SU-DHL-6 (cell line): ENCODE data around the gene RHAG.

ENCODE experiments used
- H2AFZ ChIP-seq: fragments of 200-600 bp; sonication (generic); 2 replicates; pipeline ENCODE4 v1.6.1; 2014; ENCODE audit warnings: low read depth, mild to moderate bottlenecking, moderate library complexity, mixed read lengths, antibody characterized with exemption, low read length; ENCODE audit not compliant: severe bottlenecking
- H3F3A ChIP-seq: fragments of 200-600 bp; shearing (Covaris generic); 2 replicates; pipeline ENCODE4 v1.6.0; 2016; ENCODE audit warnings: antibody characterized with exemption, mild to moderate bottlenecking; ENCODE audit not compliant: insufficient read depth
- H3K27ac ChIP-seq: fragments of 200-600 bp; sonication (generic); 2 replicates; pipeline ENCODE4 v1.5.1; 2016; ENCODE audit warnings: low read depth, mild to moderate bottlenecking, low read length, moderate library complexity, mixed read lengths
- H3K27me3 ChIP-seq: fragments of 200-600 bp; sonication (generic), shearing (Covaris generic); 2 replicates; pipeline ENCODE4 v1.6.0; 2014; ENCODE audit warnings: mild to moderate bottlenecking, low read length
- H3K36me3 ChIP-seq: fragments of 200-600 bp; sonication (generic); 2 replicates; pipeline ENCODE4 v1.6.1; 2014; ENCODE audit warnings: mild to moderate bottlenecking, low read length, mixed read lengths
- H3K4me2 ChIP-seq: fragments of 300-600, 200-600 bp; shearing (Covaris generic), sonication (generic); 2 replicates; pipeline ENCODE4 v1.6.0; 2014; ENCODE audit warnings: low read length, low read depth, mild to moderate bottlenecking; ENCODE audit not compliant: poor library complexity, severe bottlenecking
- H3K4me3 ChIP-seq: fragments of 200-600 bp; sonication (generic); 2 replicates; pipeline ENCODE4 v1.5.1; 2014; ENCODE audit warnings: antibody characterized with exemption, low read length, mild to moderate bottlenecking, mixed read lengths; ENCODE audit not compliant: insufficient read depth, poor library complexity, severe bottlenecking
- H3K79me2 ChIP-seq: fragments of 200-600 bp; sonication (generic); 2 replicates; pipeline ENCODE4 v1.6.1; 2014; ENCODE audit warnings: mild to moderate bottlenecking, low read length, moderate library complexity; ENCODE audit not compliant: insufficient read depth
- H3K9ac ChIP-seq: fragments of 200-600 bp; sonication (generic); 2 replicates; pipeline ENCODE4 v1.7.0; 2014; ENCODE audit warnings: mild to moderate bottlenecking, low read length
- H3K9me2 ChIP-seq: fragments of 200-600 bp; sonication (generic); replicated peaks from 2 replicates; pipeline ENCODE4 v1.6.1; 2014; ENCODE audit warnings: low read length; ENCODE audit not compliant: insufficient read depth
- H3K9me3 ChIP-seq: fragments of 200-600 bp; sonication (generic); 2 replicates; pipeline ENCODE4 v1.6.1; 2014; ENCODE audit warnings: low read length, mixed read lengths; ENCODE audit not compliant: insufficient read depth
- H4K20me1 ChIP-seq: fragments of 200-600 bp; sonication (generic); 2 replicates; pipeline ENCODE4 v1.6.1; 2014; ENCODE audit warnings: low read depth, mild to moderate bottlenecking, antibody characterized with exemption, low read length, moderate library complexity, mixed read lengths
- CTCF ChIP-seq: fragments of 200-600 bp; sonication (generic); IDR thresholded peaks from one replicate; pipeline ENCODE4 v1.5.1; 2017; ENCODE audit warnings: antibody characterized with exemption, mild to moderate bottlenecking, low read length, moderate library complexity; ENCODE audit not compliant: insufficient read depth, poor library complexity, severe bottlenecking
- EZH2phosphoT487 ChIP-seq: fragments of 200-600 bp; sonication (generic), shearing (Covaris generic); conservative IDR thresholded peaks from 2 replicates; pipeline ENCODE4 v1.6.1; 2018; ENCODE audit warnings: mild to moderate bottlenecking, antibody characterized with exemption, low read length, moderate library complexity, mixed read lengths

RHAG gene

GRCh38 chr6:49557177-49557576 is 79.5 kb downstream of the RHAG start:
- Histone ChIP-seq H3K27ac (no peak overlapping the region), H3K9me3 (no peaks in the 10 kb centered on the region), H3K4me2 (no peak overlapping the region), H3F3A (no peaks in the 10 kb centered on the region), H4K20me1 (no peaks in the 10 kb centered on the region), H3K36me3 (no peaks in the 10 kb centered on the region), H3K9me2 (no peaks in the 10 kb centered on the region), H3K27me3 (no peaks in the 10 kb centered on the region), H2AFZ (no peak overlapping the region), H3K79me2 (no peaks in the 10 kb centered on the region), H3K4me3 (no peak overlapping the region), H3K9ac (no peak overlapping the region)
- no peak for TF ChIP-seq EZH2phosphoT487
- no peak for TF ChIP-seq CTCF

DNA sequence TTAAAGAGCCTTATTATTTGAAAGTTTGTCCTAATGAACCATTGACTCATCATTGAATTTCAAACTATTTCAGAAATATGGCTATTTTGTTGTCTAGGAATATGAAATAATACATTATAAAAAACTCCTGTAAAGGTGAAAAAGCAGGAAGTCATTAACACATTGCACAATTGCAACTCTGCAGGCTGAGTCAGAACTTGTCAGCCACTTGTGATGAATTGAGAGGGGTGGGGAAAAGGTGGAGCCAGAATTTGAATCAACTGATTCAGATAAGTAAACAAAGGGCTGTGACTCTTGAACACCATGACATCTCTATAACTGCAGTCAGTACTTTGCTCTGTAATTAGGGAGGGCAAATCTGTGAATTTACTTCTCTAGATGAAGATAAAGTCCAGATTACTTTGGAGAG is 80.2 kb downstream of the RHAG start:
- no peak overlapping the region for H3K4me2 ChIP-seq

DNA sequence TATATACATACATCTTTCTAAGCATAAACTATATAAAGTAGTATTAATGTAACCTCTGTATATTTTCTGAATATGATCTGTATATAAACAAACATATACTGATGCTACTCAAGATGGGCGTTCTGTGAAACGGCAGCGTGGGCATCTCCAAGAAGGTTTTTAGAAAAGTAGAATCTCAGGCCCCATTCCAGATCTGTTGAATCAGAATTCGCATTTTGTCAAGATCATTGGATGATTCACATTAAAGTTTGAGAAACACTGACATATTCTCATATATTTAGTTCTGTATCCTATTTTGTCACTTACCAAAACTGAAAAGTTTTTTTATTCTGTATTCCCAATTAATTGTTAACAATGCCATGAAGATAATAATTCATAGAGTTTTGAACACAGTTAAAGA is 80.7 kb downstream of the RHAG start:
- Histone ChIP-seq H3K4me2 (no peak overlapping the region), H3F3A (no peaks in the 10 kb centered on the region), H3K9me2 (no peaks in the 10 kb centered on the region), H4K20me1 (no peaks in the 10 kb centered on the region), H3K36me3 (no peaks in the 10 kb centered on the region), H3K9ac (no peak overlapping the region), H3K27ac (no peak overlapping the region), H2AFZ (no peak overlapping the region), H3K27me3 (no peaks in the 10 kb centered on the region), H3K9me3 (no peaks in the 10 kb centered on the region), H3K4me3 (no peak overlapping the region), H3K79me2 (no peaks in the 10 kb centered on the region)
- TF ChIP-seq CTCF = no peak
- no peak for TF ChIP-seq EZH2phosphoT487

More for the DNA sequence above, 80.2 kb downstream of the RHAG start:
- Histone ChIP-seq H3K9me3 (no peaks in the 10 kb centered on the region), H3F3A (no peaks in the 10 kb centered on the region), H4K20me1 (no peaks in the 10 kb centered on the region), H3K4me3 (no peak overlapping the region), H3K27me3 (no peaks in the 10 kb centered on the region), H2AFZ (no peak overlapping the region), H3K9me2 (no peaks in the 10 kb centered on the region), H3K27ac (no peak overlapping the region), H3K36me3 (no peaks in the 10 kb centered on the region), H3K79me2 (no peaks in the 10 kb centered on the region), H3K9ac (no peak overlapping the region)
- TF ChIP-seq CTCF (no peak), EZH2phosphoT487 (no peak)
